ENCODE measurements around the gene CRYBA4. TPM values are rescaled to one million over a fixed set of nuclear protein-coding genes. Genes with fewer than 3 reads are reported as not detected.

Gene CRYBA4
- total and polyA plus RNA-seq, 7 donors = not detected

DNA sequence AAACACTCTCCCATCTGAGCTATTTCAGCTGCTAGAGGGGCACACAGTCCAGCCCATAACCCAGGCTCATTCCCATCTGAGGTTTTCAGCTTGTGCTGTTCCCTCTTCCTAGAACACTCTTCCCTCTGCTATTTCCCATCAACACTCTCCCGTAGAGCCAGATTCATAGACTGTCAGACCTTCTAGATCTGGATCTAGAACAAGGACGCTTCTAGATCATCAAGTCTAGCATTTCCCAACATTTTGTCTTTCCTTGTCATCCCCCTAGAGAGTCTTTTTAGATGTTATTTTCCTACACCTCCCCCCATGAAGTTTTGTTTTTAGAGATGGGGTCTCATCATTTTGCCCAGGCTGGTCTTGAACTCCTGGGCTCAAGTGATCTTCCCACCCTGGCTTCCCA is 13.4 kb downstream of the CRYBA4 start:
- Histone ChIP-seq H3K27me3 (peaks cover 0 to 14% (median 2%) of the 10 kb centered on the region in 3 donors), H3K4me3 (no peak overlapping the region), H3K9me3 (no peaks in the 10 kb centered on the region), H3K4me1 (no peaks in the 10 kb centered on the region), H3K36me3 (no peaks in the 10 kb centered on the region), H3K27ac (no peak overlapping the region)
- no peak for DNase-seq
- TF ChIP-seq POLR2A (IDR thresholded peaks at IDR 0.05) (no peak), POLR2AphosphoS5 (IDR thresholded peaks at IDR 0.05) (no peak), EP300 (IDR thresholded peaks at IDR 0.05) (no peak), CTCF (IDR thresholded peaks at IDR 0.05) (no peak)
- 89 to 93% methylated on average over 2 of the region's 2 CpGs for WGBS, 2 donors
- intact Hi-C loops (cut with DNase I) = no loop called here

GRCh38 chr22:26636296-26636695 is 14.5 kb downstream of the CRYBA4 start:
- intact Hi-C loops (cut with DNase I) = no loop called here
- TF ChIP-seq POLR2AphosphoS5 (IDR thresholded peaks at IDR 0.05) (no peak), EP300 (IDR thresholded peaks at IDR 0.05) (no peak), CTCF (IDR thresholded peaks at IDR 0.05) (no peak), POLR2A (IDR thresholded peaks at IDR 0.05) (no peak)
- Histone ChIP-seq H3K27ac (no peak overlapping the region), H3K4me1 (no peaks in the 10 kb centered on the region), H3K4me3 (no peak overlapping the region), H3K27me3 (peaks cover 0 to 24% (median 8%) of the 10 kb centered on the region in 3 donors), H3K9me3 (no peaks in the 10 kb centered on the region), H3K36me3 (no peaks in the 10 kb centered on the region)
- no peak for DNase-seq
- WGBS, 2 donors = 35 to 69% methylated on average over 1 of the region's 1 CpG

GRCh38 chr22:26642465-26643417 is 21.0 kb downstream of the CRYBA4 start:
- intact Hi-C loops (cut with DNase I) = no loop called here
- Histone ChIP-seq H3K4me1 (peaks cover 0 to 8% (median 2%) of the 10 kb centered on the region in 4 donors), H3K4me3 (no peak overlapping the region), H3K9me3 (no peaks in the 10 kb centered on the region), H3K27ac (no peak overlapping the region), H3K36me3 (no peaks in the 10 kb centered on the region), H3K27me3 (peaks cover 0 to 58% (median 18%) of the 10 kb centered on the region in 3 donors)
- TF ChIP-seq POLR2A (IDR thresholded peaks at IDR 0.05) (no peak), CTCF (IDR thresholded peaks at IDR 0.05) (no peak), EP300 (IDR thresholded peaks at IDR 0.05) (no peak), POLR2AphosphoS5 (IDR thresholded peaks at IDR 0.05) (no peak)
- DNase-seq = no peak
- 36 to 62% methylated on average over 8 of the region's 8 CpGs for WGBS, 2 donors

- no peak overlapping the region for H3K4me3 ChIP-seq
- H3K27ac ChIP-seq = no peak overlapping the region
- H3K27me3 ChIP-seq = peaks cover 0 to 65% (median 18%) of the 10 kb centered on the region in 3 donors
Measured at GRCh38 chr22:26643418-26644100, 21.8 kb downstream of the CRYBA4 start.

More at GRCh38 chr22:26643418-26644100, 21.8 kb downstream of the CRYBA4 start:
- no peak for DNase-seq
- 89 to 91% methylated on average over 15 of the region's 15 CpGs for WGBS, 2 donors
- Histone ChIP-seq H3K36me3 (no peaks in the 10 kb centered on the region), H3K9me3 (no peaks in the 10 kb centered on the region), H3K4me1 (peaks cover 0 to 8% (median 2%) of the 10 kb centered on the region in 4 donors)
- no peak for TF ChIP-seq POLR2A (IDR thresholded peaks at IDR 0.05)
- TF ChIP-seq CTCF (IDR thresholded peaks at IDR 0.05) = no peak
- TF ChIP-seq EP300 (IDR thresholded peaks at IDR 0.05) = no peak
- no peak for TF ChIP-seq POLR2AphosphoS5 (IDR thresholded peaks at IDR 0.05)
- intact Hi-C loops (cut with DNase I) = no loop called here
